HepG2 (cell line): ENCODE data around the gene LIF. TPM values are rescaled to one million over a fixed set of nuclear protein-coding genes. Genes with fewer than 3 reads are reported as not detected.

Experiments used
- NCOA2 ChIP-seq: sonication (generic); formaldehyde crosslinking; IDR thresholded peaks from 2 replicates; pipeline ENCODE4 v1.8.0; 2022; ENCODE audit warnings: inconsistent platforms
- SRF ChIP-seq: IDR thresholded peaks from 2 replicates; pipeline ENCODE4 v1.6.1; 2011; ENCODE audit warnings: mild to moderate bottlenecking, low read depth, low read length, moderate library complexity
- ZNF530 ChIP-seq: sonication (generic); formaldehyde crosslinking; IDR thresholded peaks from 2 replicates; pipeline ENCODE4 v1.5.0; 2020; ENCODE audit warnings: low read depth, mild to moderate bottlenecking, missing genetic modification reagents
- ZNF703 ChIP-seq: sonication (generic); formaldehyde crosslinking; IDR thresholded peaks from 2 replicates; pipeline ENCODE4 v1.5.1; 2020; ENCODE audit warnings: missing genetic modification reagents, mild to moderate bottlenecking, moderate library complexity, borderline replicate concordance
- ZZZ3 ChIP-seq: sonication (generic); formaldehyde crosslinking; IDR thresholded peaks from 2 replicates; pipeline ENCODE4 v1.4.0; 2020; ENCODE audit warnings: missing genetic modification reagents, mild to moderate bottlenecking, borderline replicate concordance
- polyA plus RNA-seq, 8 experiments: library from polyadenylated mRNA; depleted of rRNA in 3 of 8; stranded (reverse) in 7 of 8; unstranded in 1 of 8; fragments of >200 nt; fragmentation: Illumina TruSeq in 4 of 8; extraction: Trizol in 4 of 8; gene quantifications; 2 replicates each; pipeline versions ENCODE4 v1.2.1 to v1.2.3, GENCODE V29; 2011 to 2016; ENCODE audit warnings: low read depth in 4 of 8, missing spikeins in 1 of 8, mixed read lengths in 1 of 8; ENCODE audit not compliant: insufficient read depth in 1 of 8
- total RNA-seq, 5 experiments: library from RNA; depleted of rRNA; stranded (reverse); fragments of >200 nt; fragmentation: Illumina TruSeq; extraction: Trizol; gene quantifications; 2 replicates each; pipeline ENCODE4 v1.2.3, GENCODE V29; 2016; ENCODE audit warnings: low read depth in 1 of 5
- TF ChIP-seq, protein P1 (sequence below), 2 experiments: IDR thresholded peaks; 2 replicates each; pipeline ENCODE4 v1.6.1; 2011 to 2012; ENCODE audit warnings: low read length in 2 of 2, borderline replicate concordance in 1 of 2, low read depth in 1 of 2, mild to moderate bottlenecking in 1 of 2, moderate library complexity in 1 of 2
- TF ChIP-seq, protein P2 (sequence below): sonication (generic); formaldehyde crosslinking; IDR thresholded peaks from 2 replicates; pipeline ENCODE4 v1.5.0; 2020; ENCODE audit warnings: missing genetic modification reagents
- TF ChIP-seq, protein P3 (sequence below): sonication (generic); formaldehyde crosslinking; IDR thresholded peaks from 2 replicates; pipeline ENCODE4 v1.5.0; 2020; ENCODE audit warnings: mild to moderate bottlenecking, missing genetic modification reagents
- TF ChIP-seq, protein P4 (sequence below): sonication (generic); formaldehyde crosslinking; IDR thresholded peaks from 2 replicates; pipeline ENCODE4 v1.8.0; 2023; ENCODE audit warnings: mild to moderate bottlenecking, missing genetic modification reagents

The LIF gene
- total and polyA plus RNA-seq, 2 of the 13 experiments (the other 11 are each of a cell fraction or from before 2014, with no cell fraction given) = 3.6 to 8.5 TPM

DNA sequence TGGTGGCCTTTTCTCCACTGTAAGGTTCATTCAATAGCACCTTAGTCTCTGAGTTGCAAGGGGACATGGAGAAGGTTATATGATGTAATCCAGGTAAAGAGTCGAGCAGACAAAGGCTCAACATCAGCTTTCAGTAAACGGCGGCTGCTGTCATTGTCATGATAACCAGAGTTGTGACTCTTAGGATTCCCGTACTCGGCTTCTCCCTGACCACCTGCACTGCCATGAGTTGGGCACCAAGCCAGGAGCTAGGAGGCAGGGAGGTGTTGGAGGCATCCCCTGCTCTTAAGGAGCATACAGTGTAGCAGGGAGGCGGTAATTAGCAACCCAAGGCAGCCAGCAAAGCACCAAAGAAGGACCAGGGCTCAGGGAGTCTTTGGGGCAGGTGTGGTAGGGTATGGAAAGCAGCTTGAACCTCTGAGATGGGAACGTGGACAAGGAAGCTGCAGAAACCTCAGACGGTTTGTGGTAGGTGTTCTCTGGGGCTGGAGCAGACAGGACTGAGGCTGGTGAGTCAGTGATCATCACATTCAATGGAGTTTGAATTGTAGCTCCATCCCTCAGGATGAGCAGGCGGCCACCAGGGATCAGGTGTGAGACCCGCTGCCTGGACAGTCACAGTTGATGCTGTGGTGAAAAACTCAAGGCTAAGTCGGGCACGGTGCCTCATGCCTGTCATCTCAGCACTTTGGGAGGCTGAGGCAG is 31.7 kb downstream of the LIF start (continued):
- TF ChIP-seq, protein P1, sequence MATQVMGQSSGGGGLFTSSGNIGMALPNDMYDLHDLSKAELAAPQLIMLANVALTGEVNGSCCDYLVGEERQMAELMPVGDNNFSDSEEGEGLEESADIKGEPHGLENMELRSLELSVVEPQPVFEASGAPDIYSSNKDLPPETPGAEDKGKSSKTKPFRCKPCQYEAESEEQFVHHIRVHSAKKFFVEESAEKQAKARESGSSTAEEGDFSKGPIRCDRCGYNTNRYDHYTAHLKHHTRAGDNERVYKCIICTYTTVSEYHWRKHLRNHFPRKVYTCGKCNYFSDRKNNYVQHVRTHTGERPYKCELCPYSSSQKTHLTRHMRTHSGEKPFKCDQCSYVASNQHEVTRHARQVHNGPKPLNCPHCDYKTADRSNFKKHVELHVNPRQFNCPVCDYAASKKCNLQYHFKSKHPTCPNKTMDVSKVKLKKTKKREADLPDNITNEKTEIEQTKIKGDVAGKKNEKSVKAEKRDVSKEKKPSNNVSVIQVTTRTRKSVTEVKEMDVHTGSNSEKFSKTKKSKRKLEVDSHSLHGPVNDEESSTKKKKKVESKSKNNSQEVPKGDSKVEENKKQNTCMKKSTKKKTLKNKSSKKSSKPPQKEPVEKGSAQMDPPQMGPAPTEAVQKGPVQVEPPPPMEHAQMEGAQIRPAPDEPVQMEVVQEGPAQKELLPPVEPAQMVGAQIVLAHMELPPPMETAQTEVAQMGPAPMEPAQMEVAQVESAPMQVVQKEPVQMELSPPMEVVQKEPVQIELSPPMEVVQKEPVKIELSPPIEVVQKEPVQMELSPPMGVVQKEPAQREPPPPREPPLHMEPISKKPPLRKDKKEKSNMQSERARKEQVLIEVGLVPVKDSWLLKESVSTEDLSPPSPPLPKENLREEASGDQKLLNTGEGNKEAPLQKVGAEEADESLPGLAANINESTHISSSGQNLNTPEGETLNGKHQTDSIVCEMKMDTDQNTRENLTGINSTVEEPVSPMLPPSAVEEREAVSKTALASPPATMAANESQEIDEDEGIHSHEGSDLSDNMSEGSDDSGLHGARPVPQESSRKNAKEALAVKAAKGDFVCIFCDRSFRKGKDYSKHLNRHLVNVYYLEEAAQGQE (IDR thresholded peaks at IDR 0.05; ENCODE audit: borderline replicate concordance in 1 of 2, low read depth in 1 of 2, low read length in 2 of 2) = no peak
- TF ChIP-seq ZNF703 (CRISPR knock-in tag) (no peak), SRF (no peak), ZZZ3 (CRISPR knock-in tag) (no peak), ZNF530 (CRISPR knock-in tag) (no peak), NCOA2 (CRISPR knock-in tag) (no peak)
- TF ChIP-seq, protein P2, sequence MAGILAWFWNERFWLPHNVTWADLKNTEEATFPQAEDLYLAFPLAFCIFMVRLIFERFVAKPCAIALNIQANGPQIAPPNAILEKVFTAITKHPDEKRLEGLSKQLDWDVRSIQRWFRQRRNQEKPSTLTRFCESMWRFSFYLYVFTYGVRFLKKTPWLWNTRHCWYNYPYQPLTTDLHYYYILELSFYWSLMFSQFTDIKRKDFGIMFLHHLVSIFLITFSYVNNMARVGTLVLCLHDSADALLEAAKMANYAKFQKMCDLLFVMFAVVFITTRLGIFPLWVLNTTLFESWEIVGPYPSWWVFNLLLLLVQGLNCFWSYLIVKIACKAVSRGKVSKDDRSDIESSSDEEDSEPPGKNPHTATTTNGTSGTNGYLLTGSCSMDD = no peak
- TF ChIP-seq, protein P3, sequence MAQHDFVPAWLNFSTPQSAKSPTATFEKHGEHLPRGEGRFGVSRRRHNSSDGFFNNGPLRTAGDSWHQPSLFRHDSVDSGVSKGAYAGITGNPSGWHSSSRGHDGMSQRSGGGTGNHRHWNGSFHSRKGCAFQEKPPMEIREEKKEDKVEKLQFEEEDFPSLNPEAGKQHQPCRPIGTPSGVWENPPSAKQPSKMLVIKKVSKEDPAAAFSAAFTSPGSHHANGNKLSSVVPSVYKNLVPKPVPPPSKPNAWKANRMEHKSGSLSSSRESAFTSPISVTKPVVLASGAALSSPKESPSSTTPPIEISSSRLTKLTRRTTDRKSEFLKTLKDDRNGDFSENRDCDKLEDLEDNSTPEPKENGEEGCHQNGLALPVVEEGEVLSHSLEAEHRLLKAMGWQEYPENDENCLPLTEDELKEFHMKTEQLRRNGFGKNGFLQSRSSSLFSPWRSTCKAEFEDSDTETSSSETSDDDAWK = no peak
- TF ChIP-seq, protein P4, sequence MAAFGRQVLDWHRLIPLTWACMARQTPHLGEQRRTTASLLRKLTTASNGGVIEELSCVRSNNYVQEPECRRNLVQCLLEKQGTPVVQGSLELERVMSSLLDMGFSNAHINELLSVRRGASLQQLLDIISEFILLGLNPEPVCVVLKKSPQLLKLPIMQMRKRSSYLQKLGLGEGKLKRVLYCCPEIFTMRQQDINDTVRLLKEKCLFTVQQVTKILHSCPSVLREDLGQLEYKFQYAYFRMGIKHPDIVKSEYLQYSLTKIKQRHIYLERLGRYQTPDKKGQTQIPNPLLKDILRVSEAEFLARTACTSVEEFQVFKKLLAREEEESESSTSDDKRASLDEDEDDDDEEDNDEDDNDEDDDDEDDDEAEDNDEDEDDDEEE (CRISPR knock-in tag) = no peak
